CMK (cell line): Measurements from ENCODE around the gene FOSL1.

Source experiments
- DNase-seq: peaks from one replicate; pipeline ENCODE4 v3.0.0-alpha.2; 2010; ENCODE audit warnings: low read depth

The FOSL1 gene

GRCh38 chr11:65900125-65900898 is at the start of gene FOSL1:
Gene FOSL1 (minus strand): TSS chr11:65900388. CDS start chr11:65900339, 49 bp downstream.
- DNase-seq = peak; percentile 91

- DNase-seq = no peak
Measured at GRCh38 chr11:65947603-65948125, 47.5 kb upstream of the FOSL1 start.

GRCh38 chr11:65947133-65947532 is 46.9 kb upstream of the FOSL1 start:
- no peak for DNase-seq

- no peak for DNase-seq
Measured at GRCh38 chr11:65946655-65947054, 46.5 kb upstream of the FOSL1 start.

- DNase-seq = no peak
Measured at GRCh38 chr11:65945941-65946558, 45.9 kb upstream of the FOSL1 start.

- no peak for DNase-seq
Measured at GRCh38 chr11:65945430-65945911, 45.3 kb upstream of the FOSL1 start, which contains the start of gene TSGA10IP. Gene TSGA10IP (plus strand): TSS chr11:65945480. CDS start chr11:65945676, 196 bp downstream.

- no peak for DNase-seq
Measured at GRCh38 chr11:65944767-65945166, 44.6 kb upstream of the FOSL1 start.

- DNase-seq = no peak
Measured at GRCh38 chr11:65944191-65944590, 44.0 kb upstream of the FOSL1 start.

GRCh38 chr11:65942531-65942930 is 42.3 kb upstream of the FOSL1 start:
- DNase-seq = no peak

GRCh38 chr11:65941720-65942310 is 41.6 kb upstream of the FOSL1 start:
- no peak for DNase-seq

- no peak for DNase-seq
Measured at GRCh38 chr11:65937766-65938165, 37.6 kb upstream of the FOSL1 start.

- DNase-seq = no peak
Measured at GRCh38 chr11:65934014-65934413, 33.8 kb upstream of the FOSL1 start.

- DNase-seq = no peak
Measured at GRCh38 chr11:65932558-65932919, 32.4 kb upstream of the FOSL1 start.

- no peak for DNase-seq
Measured at GRCh38 chr11:65931773-65932557, 31.8 kb upstream of the FOSL1 start.

GRCh38 chr11:65928667-65929066 is 28.5 kb upstream of the FOSL1 start:
- no peak for DNase-seq

GRCh38 chr11:65927904-65928397 is 27.8 kb upstream of the FOSL1 start:
- DNase-seq = peak; percentile 84

GRCh38 chr11:65925397-65925796 is 25.2 kb upstream of the FOSL1 start:
- no peak for DNase-seq

GRCh38 chr11:65922565-65922964 is 22.4 kb upstream of the FOSL1 start:
- no peak for DNase-seq

- no peak for DNase-seq
Measured at GRCh38 chr11:65921876-65922275, 21.7 kb upstream of the FOSL1 start.

GRCh38 chr11:65921033-65921555 is 20.9 kb upstream of the FOSL1 start:
- no peak for DNase-seq

GRCh38 chr11:65920372-65920802 is 20.2 kb upstream of the FOSL1 start:
- no peak for DNase-seq
